C4-2B (cell line): ENCODE data around the gene PLCB3.

Experiments used
- H3K27ac ChIP-seq: fragments of 450-650 bp; 2 replicates; pipeline ENCODE4 v1.5.1; 2017
- ZFX ChIP-seq: fragments of 450-650 bp; IDR thresholded peaks from 2 replicates; pipeline ENCODE4 v1.6.1; 2017
- TF ChIP-seq, protein P1 (sequence below): fragments of 450-650 bp; conservative IDR thresholded peaks from 2 replicates; pipeline ENCODE4 v1.5.1; 2017; ENCODE audit warnings: mild to moderate bottlenecking

Gene PLCB3

DNA sequence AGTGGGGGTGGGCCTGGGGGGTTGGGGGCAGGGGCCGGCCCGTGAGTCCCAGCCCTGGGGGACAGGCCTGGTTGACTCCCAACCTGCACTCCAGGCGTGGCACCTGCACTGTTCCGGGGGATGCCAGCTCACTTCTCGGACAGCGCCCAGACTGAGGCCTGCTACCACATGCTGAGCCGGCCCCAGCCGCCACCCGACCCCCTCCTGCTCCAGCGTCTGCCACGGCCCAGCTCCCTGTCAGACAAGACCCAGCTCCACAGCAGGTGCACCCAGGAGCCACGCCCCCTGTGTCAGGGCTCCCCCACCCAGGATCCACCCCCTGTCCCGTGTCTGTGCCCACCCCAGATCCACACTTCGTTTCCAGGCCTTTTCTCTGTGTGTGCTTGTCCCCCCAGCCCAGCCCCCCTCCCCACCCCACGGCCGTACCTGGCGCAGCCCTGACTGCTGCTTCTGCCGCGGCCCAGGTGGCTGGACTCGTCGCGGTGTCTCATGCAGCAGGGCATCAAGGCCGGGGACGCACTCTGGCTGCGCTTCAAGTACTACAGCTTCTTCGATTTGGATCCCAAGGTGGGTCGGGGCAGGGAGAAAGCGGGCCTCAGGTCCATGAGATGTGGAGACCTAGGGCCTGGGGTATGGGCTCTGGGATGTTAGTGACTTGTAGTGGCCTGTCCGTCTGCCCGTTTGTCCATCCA is 40.0 kb upstream of the PLCB3 start:
- TF ChIP-seq, protein P1, sequence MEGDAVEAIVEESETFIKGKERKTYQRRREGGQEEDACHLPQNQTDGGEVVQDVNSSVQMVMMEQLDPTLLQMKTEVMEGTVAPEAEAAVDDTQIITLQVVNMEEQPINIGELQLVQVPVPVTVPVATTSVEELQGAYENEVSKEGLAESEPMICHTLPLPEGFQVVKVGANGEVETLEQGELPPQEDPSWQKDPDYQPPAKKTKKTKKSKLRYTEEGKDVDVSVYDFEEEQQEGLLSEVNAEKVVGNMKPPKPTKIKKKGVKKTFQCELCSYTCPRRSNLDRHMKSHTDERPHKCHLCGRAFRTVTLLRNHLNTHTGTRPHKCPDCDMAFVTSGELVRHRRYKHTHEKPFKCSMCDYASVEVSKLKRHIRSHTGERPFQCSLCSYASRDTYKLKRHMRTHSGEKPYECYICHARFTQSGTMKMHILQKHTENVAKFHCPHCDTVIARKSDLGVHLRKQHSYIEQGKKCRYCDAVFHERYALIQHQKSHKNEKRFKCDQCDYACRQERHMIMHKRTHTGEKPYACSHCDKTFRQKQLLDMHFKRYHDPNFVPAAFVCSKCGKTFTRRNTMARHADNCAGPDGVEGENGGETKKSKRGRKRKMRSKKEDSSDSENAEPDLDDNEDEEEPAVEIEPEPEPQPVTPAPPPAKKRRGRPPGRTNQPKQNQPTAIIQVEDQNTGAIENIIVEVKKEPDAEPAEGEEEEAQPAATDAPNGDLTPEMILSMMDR, result no peak
- no peak for TF ChIP-seq ZFX
- H3K27ac ChIP-seq, result no peak overlapping the region

DNA sequence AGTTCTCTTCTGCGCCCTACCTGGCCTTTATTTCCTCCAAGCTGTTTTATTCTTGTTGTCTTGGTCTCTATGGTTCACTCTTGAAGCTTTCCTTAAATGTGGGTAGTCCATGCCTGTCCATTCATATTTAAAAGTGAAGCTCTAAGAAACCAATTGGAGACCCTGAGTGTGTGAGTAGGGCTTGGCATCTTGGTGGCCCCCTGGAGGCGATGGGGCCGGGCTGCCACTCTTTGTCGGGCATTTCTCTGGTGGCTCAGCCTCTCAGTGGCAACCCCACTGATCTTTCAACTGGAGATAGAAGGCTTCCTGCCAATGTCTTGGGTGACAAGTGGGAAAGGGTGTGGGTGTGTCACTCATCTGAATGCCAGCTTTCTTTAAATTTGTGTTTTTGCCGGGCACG is 34.5 kb upstream of the PLCB3 start:
- TF ChIP-seq ZFX, result no peak
- TF ChIP-seq, protein P1, result no peak
- no peak overlapping the region for H3K27ac ChIP-seq

DNA sequence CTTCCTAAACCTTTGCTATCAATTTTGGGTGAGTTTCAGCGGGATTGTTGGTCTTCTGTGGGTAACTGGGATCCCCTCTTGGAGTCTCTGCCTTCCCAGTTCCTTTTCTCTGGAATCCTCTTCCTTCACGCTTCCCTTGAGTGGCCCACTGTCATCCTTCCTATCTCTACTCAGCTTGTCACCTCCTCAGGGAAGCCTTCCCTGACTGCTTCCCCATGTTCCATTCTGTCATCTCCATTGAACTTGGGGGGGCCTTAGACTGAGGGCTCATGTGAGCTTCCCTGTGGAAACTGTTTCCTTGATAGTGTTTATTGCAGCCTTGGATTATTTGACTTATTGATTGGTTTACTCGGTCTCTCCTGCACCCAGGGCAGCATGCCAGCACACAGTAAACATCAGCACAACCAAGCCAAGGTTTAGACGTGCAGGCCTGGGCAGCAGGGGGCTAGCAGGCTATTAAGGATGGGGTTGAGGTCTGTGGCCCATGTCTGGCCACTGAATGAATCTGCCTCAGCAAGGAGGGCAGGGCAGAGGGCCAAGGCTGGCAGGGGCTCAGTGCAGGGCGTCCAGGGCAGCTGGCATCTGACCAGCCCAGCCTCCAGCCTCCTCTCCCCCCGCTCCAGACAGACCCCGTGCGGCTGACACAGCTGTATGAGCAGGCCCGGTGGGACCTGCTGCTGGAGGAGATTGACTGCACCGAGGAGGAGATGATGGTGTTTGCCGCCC is 32.5 kb upstream of the PLCB3 start:
- TF ChIP-seq ZFX, result no peak
- TF ChIP-seq, protein P1, result no peak
- peak overlapping the region; percentile 7; the same call in 1 of the 2 replicates for H3K27ac ChIP-seq

DNA sequence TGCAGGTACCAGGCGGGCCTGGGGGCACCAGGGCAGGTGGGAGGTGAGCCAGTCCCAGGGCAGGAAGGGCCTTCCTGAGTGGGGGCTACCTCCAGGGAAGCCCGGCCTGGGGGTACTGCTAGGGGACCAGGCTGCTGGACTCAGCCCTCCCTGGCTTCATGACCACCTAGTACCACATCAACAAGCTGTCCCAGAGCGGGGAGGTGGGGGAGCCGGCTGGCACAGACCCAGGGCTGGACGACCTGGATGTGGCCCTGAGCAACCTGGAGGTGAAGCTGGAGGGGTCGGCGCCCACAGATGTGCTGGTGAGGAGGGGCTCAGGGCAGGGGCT is 32.0 kb upstream of the PLCB3 start:
- H3K27ac ChIP-seq, result peak overlapping the region; percentile 7; the same call in 1 of the 2 replicates
- TF ChIP-seq, protein P1, result no peak
- TF ChIP-seq ZFX, result no peak

DNA sequence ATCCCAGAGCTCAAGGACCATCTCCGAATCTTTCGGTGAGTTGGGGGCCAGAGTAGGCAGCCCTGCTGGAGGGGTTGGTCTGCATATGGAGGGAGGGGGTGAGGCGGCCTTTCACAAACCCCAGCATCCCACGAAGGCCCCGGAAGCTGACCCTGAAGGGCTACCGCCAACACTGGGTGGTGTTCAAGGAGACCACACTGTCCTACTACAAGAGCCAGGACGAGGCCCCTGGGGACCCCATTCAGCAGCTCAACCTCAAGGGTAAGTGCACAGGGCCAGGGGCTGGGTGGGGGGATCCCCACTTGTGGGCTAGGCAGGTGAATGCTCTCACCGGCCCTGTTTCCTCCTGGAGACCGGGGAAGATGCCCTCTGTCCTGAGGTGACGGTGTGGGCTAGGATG is 31.6 kb upstream of the PLCB3 start:
- no peak overlapping the region for H3K27ac ChIP-seq
- TF ChIP-seq ZFX, result no peak
- TF ChIP-seq, protein P1, result no peak

DNA sequence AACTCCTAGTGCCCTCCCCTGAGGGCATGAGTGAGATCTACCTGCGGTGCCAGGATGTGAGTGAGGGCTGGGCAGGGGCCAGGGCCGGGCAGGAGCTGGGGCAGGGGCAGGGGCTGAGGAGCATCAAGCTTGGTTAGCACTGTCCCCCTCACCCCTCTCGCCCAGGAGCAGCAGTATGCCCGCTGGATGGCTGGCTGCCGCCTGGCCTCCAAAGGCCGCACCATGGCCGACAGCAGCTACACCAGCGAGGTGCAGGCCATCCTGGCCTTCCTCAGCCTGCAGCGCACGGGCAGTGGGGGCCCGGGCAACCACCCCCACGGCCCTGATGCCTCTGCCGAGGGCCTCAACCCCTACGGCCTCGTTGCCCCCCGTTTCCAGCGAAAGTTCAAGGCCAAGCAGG is 31.1 kb upstream of the PLCB3 start:
- no peak overlapping the region for H3K27ac ChIP-seq
- TF ChIP-seq, protein P1, result no peak
- TF ChIP-seq ZFX, result no peak

DNA sequence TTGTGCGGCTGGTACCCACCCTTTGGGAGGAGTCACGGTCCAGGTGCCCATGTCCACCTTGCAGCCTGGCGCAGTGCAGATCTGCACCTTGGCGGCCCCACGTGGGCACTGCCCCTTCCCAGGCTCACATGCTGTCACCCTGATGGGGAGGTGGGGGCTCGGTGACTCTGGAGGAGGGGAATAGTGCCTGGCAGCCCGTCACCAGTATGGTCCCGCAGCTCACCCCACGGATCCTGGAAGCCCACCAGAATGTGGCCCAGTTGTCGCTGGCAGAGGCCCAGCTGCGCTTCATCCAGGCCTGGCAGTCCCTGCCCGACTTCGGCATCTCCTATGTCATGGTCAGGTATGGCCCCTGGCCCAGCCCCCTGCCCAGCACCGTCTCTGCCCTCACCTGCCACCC is 30.5 kb upstream of the PLCB3 start:
- H3K27ac ChIP-seq, result no peak overlapping the region
- TF ChIP-seq, protein P1, result no peak
- no peak for TF ChIP-seq ZFX
